Stimulated activated CD4-positive, alpha-beta T cell treated with anti-CD3 and anti-CD28 coated beads, Interleukin-1b, Interleukin-23, amount 100 ng/mL, for 24 hours (primary cell): ENCODE results near the gene PPHLN1.
"Not testable (repeated sequence)": the region's sequence is repeated elsewhere in the genome, so short reads cannot be mapped to it uniquely, and the experiment has no call there.

Experiments used
- DNase-seq, 4 experiments: peaks; one replicate each; pipeline ENCODE4 v3.0.0-alpha.2; 2020; ENCODE audit warnings: low read depth in 4 of 4, low spot score in 1 of 4

The PPHLN1 gene

DNA sequence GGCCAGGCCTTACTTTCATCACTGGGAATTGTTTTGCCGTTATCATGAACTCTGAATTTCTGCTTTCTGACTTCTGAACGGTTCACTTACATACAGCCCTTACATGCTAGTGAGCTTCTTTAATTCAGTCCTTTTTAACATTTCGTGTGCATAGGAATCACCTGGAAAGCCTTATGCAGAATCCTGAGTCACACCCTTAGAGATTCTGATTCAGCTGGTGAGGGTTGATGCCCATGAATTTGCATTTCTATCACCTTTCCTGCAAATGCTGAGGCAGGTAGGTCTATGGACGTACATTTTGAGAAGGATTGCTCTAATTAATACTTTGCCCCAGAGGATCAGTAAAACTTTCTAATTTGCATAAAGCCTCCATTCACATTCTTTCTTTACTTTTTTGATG is 44.0 kb downstream of the PPHLN1 start:
- DNase-seq = no peak

DNA sequence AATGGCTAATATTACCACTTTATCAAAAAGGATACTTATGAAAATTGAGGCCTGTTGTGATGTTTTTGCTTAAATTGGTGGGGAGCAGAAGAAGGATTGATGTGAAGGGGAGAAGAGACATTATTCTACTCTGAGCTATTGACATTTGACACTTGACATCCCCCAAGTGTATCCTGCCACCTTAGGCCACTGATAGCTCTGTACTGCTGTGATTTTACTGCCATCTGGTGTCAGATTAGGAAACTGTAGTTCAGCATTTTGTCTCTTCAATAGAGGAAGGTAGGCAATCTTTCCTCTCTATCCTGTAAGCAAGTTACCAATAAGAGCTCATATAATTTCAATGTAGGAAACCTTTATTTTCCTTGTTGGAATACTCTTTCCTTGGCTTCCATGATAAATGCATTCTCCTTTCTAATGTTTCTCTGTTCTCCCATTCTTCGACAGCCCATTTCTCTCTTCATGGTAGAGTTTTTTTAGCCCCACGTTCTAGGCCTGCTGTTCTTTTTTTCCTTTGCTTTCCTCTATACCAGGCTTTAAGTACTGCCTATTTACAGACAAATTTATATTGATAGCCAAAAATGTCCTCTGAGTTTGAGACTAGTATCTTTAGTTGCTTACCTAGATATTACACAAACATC is 46.3 kb downstream of the PPHLN1 start:
- no peak for DNase-seq

DNA sequence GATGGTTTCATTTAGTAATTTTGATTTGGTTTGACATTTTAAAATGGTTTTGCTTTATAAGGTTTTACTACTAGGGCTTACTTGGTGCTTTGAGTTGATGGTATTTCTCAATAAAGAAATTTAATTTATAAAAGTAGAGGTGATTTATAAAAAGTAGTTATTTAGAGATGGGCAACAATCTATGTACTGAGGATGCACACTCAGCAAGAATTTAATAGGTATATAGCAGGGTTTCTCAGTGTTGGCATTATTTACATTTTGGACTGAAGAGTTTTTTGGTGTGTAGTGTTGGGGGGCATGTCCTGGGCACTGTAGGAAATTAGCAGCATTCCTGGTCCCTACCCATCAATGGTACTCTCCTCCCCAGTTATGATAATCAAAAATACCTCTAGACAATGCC is 47.7 kb downstream of the PPHLN1 start:
- no peak for DNase-seq

DNA sequence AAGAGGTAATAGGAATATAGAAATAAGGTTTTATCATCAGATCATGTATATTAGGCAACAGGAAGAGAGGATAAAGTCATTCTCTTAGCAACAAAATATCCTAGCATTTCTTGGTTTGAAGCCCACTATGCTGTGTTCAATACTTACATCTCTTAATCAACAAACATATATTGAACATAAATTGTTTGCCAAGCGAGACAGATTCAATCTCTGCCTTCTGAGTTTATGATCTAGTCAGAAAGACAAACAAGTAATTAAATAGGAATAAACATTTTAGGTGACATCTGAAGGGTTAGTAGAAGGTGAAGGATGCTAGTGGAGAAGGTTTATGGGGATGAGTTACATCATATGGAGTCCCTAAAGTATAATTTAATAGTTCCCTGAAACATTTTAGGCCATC is 54.8 kb downstream of the PPHLN1 start:
- no peak for DNase-seq

DNA sequence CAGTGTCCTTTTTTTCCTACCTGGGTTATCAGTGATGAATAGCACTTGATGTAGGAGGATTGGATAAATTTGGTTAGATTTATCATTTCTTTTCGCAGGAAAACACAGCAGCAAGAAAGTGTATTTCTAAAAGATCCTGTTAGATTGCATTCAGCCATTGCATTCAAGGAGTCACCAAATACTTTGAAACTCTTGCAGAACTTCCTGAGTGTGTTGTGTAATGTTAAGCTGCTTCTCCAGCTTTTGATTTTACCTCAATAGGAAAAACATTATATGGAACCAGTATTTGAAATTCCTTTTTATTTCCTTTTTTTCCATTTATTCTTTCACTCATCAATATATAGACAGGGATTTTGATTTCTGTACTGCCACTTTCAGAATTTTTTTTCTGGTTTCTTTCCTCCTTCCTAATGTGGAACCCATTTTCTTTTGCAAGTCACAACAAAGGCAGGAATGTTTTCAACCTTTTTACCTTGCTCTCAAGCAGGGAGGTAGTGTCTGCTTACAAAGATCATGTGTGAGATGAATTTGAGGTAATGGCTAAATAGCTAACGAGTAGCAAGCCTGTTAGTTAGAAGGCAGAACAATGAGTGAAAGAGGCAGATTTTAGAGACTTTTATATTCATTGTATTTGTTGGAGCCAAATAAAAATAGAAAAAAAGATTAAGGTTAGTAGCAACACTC is 56.2 kb downstream of the PPHLN1 start:
- no peak for DNase-seq

DNA sequence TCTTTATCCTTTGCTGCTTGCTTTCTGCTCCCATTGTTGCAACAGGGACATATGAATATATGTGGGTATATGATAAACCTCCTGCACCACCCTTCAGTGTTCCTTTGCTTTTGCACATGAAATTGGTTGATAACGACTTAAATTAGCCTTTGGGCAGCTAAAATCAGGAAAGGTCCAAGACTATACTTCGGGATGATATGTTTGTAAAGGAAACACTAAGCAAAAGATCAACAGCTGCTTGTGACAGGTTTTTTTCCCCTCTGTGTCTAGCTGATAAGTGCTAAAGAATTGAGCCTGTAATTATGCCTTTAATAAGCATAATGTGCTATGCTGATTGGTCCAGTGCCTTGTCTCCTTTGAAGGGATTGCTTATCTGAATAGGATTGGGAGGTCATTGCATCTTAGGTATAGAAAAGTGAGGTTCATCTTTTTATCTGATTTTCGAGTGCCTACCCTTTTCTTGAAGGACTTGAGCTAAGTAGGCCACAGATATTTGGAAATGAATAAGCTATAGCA is 59.4 kb downstream of the PPHLN1 start:
- DNase-seq = no peak

DNA sequence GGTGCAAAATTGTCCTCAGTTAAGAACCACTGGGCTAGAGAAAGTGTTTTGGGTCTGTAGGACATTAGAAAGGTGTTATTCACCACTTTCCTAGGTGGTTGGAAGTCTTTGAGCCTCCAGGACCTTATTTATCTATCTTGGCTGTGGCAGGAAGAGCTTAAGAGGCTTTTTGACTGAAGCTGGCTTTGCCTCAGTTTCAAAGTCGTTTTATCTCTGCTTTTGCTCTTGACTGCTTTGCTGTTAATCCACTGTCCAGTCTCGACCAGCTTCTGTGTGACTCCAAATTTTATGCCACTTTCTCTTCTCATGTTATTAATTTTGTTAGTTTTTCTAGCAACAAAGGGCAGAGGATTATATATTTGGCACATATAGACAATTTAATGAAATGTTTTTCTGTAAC is 60.3 kb downstream of the PPHLN1 start:
- no peak for DNase-seq

DNA sequence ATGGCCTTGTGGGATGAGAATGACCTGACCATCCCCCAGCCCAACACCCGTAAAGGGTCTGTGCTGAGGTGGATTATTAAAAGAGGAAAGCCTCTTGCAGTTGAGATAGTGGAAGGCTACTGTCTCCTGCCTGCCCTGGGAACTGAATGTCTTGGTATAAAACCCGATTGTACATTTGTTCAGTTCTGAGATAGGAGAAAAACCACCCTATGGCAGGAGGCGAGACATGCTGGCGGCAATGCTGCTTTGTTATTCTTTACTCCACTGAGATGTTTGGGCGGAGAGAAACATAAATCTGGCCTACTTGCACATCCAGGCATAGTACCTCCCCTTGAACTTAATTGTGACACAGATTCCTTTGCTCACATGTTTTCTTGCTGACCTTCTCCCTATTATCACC is 62.1 kb downstream of the PPHLN1 start:
- not testable (repeated sequence) for DNase-seq

DNA sequence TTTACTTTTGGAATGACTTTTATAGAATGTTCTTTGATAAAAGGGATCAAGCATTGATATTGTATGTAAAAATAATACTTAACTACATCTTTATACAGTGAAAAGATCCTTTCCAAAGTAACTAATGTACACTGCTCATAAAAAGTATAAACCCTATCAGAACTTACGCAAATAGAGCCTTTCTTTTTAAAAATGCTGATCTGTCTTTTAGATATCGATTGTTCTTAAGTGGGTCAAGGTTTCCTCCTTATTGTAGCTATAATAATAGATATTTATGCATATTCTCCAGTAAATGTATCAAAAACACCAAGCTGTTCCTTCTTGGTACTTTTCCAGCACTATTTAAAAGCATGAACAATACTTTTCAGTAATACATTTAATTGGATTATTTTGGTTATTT is 68.5 kb downstream of the PPHLN1 start:
- DNase-seq = no peak

DNA sequence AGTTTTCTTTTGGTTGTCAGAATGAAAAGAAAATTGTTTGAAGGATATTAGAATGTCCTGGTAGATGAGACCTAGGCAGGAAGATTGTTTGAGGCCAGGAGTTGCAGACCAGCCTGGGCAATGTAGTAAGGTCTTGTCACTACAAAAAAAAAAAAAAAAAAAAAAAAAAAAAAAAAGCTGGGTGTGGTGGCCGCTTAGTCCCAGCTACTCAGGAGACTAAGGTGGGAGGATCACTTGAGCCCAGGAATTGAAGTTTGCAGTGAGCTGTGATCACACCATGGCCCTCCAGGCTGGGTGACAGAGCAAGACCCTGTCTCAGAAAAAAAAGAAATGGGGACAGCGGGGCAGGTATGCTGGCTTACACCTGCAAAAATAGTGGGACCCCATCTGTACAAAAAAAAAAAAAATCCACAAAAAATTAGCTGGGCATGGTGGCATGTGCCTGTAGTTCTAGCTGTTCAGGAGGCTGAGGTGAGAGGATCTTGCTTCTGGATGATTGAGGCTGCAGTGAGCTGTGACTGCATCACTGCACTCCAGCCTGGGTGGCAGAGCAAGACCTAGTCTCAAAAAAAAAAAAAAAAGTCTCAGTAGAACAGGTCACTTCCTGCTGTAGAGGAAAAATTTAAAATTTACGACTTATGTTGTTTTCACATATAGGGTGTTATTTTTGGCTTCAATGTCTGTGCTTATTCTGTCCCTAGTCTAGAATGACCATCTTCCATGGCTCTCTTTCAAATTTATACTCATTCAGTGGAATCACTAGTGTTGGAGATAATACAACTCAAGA is 70.7 kb downstream of the PPHLN1 start:
- no peak for DNase-seq

DNA sequence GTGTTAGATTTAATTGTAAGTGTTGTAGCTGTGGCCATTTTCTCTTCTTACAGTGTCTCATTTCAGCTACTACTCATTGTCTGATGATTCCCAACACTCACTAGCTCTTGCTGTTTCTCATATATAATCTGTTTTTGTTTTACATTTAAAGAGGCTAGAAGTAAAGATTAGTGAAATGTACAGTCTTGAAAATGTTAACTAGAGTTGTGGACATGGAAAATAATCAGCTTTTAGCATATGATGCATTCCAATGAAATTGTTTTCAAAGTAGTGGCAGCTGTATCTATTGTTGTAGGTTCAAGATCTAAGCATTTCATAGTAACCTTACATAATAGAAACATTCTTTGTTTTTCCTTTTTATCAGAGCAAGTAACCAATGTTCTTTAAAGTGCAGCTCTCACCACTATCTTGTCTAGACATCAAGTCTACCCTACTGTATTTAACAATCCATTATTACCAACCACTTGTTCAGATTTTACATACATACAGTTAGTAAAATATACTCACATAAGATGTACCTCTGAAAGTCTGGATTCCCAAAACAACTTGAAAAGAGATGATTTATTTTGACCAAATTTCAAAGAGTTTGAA is 76.9 kb downstream of the PPHLN1 start:
- DNase-seq = no peak

DNA sequence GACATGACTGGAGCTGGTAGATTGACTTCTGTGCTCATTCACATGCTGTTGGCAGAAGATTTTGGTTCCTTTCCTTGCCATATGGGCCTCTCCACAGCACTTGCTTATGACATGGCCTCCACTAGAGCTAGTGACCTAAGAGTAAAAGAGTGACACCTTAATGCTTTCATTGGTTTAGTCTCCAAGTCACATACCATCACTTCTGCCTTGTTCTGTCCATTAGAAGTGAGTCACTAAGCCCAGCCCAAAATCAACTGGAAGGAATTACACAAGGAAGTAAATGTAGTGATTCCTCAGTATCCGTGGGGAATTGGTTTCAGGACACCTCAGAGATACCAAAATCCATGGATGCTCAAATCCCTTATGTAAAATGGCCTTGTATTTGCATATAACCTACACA is 81.3 kb downstream of the PPHLN1 start:
- DNase-seq = no peak

DNA sequence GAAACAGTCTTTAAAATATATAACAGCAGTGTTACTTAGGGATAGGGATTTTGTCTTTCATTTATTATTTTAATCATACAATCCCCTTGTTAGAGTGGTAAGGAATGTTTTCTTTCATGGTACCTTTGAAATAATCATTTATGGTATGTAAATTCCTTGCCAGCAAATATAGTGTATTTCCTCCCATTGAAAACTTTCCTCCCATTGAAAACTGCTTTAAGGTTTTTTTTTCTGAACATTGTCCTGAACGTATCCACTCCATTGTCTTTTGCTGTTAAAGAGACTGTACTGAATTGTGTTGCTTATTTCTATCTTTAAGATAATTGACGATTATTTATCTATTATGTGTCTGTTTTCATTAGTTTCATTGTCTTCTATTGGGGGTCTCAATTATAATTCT is 83.5 kb downstream of the PPHLN1 start:
- DNase-seq = no peak

DNA sequence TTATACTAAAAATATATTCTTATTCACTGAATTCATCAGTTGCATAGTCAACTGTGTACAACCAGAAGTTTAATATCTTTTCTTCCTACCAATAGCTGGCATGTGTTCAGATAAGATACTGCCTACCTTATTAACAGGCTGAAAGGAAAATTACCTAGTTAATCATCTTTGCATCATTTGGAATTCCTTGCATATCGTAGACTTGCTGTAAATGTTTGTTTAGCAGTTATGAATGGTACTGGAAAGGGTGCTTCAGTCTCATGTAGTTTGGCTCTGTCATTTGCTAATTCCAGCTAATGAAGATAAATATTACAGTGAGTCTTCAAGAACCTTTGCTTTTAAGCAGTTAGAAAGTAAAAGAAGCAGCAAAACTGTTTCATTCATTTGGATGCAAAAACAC is 84.4 kb downstream of the PPHLN1 start:
- DNase-seq = no peak

DNA sequence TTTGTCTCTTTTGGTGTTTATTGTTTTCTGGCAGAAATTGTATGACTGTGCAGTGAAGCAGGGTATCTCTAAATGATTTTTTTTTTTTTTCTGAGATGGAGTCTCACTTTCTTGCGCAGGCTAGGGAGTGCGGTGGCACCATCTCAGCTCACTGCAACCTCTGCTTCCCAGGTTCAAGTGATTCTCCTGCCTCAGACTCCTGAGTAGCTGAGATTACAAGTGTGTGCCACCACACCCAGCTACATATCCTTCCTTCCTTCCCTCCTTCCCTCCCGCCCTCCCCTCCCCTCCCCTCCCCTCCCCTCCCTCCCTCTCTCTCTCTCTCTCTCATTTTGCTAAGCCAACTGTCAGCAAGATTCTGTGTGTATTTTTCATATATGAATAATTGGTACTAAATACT is 94.4 kb downstream of the PPHLN1 start:
- DNase-seq = no peak

DNA sequence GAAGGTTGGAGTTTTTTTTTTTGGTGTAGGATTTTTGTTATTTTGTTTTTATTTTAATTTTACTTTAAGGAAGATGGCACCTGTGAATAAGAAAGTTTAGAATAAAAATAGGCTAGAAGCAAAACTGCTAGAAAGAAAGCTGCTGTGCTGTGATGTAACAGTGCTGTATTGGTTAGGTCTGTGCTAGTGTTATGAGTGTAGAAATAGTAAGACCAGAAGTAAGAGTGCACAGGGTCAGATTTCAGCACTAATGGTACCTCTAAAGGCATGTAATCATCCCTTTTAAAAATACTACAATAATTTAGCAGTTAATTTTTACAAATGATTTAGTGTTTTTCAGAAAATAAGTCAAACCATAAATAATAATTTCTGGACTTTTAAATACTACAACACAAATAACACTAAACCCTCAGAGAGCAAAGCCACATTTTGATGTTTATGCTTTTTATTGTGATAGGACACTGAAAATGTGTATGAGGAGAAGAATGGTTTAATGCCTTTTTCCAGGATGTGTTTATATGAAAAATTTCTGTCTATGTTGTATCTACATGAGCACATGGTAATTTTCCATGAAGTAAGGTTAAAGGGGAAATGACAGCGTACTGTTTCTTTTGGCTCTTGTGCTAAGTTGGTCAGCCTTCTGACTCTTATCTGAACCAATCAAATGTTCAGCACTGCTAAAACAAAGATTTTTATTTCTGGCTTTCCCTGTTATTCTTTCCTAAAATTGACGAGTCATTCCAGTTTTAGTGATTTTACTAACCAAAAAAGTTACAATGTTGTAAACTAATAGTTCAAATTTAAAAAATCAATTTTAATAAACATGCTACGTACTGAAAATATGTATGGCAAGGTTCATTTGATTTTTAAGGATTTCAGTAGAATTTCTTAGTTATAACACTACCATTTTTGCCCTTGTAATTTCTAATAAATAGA is 96.1 kb downstream of the PPHLN1 start:
- no peak for DNase-seq

DNA sequence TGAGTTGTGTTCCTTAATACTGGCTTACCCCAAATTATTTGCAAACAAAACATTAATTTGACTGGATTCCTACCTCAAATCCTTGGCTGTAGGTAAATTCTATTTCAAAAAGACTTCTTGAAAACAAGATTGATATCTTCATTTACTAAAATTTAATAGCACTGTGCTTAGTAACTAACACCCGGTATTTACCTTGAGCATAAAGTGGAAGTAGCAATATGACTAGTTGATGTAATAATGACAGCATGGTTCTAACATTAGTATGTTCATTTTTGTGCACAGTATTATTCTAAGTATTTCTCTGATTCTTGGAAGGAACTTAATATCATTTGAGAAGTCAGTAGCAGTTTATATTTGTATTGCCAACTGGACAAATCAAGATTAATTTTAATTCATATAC is 96.8 kb downstream of the PPHLN1 start:
- no peak for DNase-seq

DNA sequence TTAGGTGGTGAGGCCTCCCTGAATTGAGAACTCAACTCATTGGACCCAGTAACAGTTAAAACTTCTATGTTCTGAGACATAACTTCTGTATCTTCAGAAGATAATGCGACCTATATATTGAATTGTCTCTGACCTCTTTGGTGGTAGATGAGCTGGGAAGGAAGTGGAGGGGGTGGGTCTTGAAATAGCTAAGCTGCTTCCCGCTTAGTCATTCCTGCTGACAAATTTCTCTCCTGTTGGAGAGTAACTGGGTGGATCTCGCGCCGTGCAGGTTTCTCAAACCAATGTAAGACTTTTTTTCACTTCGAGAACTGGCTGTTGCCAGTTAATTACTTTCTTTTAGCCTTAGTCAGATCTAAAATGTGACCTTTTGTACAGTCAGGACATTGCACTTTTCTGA is 100.8 kb downstream of the PPHLN1 start:
- DNase-seq = no peak

DNA sequence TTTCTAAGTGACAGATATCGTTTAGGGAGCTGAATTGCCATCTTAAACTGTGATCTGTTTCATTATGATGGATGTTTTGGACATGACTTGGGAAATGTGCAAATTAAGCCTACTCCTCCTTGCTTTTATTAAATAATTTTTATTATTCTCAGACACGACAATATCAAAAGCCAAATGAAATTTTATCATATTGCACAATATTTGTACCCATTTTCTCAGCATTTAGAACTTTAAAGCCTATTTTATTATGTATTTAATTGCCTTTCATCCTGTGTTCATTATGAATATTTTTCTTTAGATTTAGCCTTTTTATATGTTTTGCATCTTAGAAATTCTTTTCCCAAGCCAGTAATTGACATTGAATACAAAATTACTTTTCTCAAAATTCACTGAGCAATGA is 102.9 kb downstream of the PPHLN1 start:
- no peak for DNase-seq

DNA sequence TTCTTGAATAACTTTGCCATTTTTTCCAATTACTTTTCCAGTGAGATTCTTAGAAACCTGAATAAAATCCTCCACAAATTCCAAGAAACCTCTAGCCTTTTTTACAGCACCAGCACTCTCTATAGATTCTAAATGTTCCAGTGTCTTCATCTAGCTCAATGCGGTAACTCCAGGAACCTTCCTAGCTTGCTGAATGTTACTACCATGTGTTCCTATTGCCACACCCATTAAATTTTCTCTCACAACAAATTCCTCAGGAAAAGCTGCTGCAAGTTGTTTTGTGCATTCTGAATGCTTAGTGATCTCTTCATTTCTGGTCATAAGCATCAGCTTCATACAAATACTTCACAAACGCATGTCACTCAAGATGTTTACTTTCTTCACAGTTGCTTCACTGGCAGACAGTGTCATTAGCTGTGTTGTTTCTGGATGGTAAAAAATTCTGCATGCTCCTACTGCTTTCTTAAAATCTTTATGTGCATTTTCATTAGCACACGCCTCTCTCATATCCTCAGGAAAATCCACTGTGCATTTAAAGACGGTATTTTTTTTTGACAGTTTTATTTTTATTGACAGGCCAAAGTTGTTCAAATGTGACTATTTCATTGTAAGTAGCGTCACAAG is 106.7 kb downstream of the PPHLN1 start:
- no peak for DNase-seq
